Stimulated activated CD8-positive, alpha-beta memory T cell treated with anti-CD3 and anti-CD28 coated beads, Interleukin-12 subunit alpha, Interleukin-12 subunit beta, amount 100 ng/mL, for 1 hour (primary cell): ENCODE data around the gene SNX15.
"Not testable (repeated sequence)": the region's sequence is repeated elsewhere in the genome, so short reads cannot be mapped to it uniquely, and the experiment has no call there.

Source experiments
- DNase-seq: peaks from one replicate; pipeline ENCODE4 v3.0.0-alpha.2; 2020; ENCODE audit warnings: low read depth

Gene SNX15

DNA sequence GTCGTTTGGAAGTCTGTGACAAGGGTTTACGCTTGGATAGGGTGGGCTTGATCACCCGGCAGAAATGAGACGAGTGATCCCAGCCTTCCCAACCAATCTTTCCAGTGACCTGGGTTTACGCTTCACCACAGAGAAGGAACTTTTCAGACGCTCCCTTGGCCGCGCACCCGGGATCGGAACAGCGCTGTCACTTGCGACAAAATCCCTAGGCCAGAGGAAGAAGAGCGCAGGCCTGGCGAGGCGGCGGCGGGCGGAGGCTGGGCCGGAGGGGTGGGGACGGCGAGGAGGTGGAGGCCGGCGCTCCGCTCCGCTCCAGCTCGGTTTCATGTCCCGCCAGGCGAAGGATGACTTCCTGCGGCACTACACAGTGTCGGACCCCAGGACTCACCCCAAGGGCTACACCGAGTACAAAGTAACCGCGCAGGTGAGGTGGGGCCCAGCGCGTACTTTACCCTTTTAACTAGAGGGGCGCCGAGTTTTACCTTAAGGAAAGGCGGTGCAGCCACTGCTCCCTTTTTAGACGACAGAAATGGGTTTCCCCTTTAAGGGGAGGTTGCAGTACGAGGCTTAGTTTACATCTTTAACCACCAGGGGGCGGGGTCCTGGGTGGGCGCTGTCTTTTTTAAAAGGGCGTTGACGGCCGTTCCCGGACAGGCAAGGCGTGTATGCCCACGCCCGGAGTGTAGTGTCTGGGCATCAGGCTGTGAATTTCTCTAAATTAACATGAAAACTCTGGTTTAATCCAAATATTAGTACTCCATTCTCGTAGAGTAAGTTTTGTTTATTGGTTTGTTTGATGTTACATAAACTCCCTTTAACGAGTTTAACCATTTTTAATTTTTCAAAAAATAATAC is at the start of gene SNX15:
Gene SNX15, plus strand, starts transcription at position 227 of the 855 bp plus-strand sequence. Its CDS starts 99 bp downstream, at position 326.
- DNase-seq = peak; percentile 84

- DNase-seq = not testable (repeated sequence)
These were observed 43.9 kb upstream of the SNX15 start for GRCh38 chr11:64983339-64983738.

DNA sequence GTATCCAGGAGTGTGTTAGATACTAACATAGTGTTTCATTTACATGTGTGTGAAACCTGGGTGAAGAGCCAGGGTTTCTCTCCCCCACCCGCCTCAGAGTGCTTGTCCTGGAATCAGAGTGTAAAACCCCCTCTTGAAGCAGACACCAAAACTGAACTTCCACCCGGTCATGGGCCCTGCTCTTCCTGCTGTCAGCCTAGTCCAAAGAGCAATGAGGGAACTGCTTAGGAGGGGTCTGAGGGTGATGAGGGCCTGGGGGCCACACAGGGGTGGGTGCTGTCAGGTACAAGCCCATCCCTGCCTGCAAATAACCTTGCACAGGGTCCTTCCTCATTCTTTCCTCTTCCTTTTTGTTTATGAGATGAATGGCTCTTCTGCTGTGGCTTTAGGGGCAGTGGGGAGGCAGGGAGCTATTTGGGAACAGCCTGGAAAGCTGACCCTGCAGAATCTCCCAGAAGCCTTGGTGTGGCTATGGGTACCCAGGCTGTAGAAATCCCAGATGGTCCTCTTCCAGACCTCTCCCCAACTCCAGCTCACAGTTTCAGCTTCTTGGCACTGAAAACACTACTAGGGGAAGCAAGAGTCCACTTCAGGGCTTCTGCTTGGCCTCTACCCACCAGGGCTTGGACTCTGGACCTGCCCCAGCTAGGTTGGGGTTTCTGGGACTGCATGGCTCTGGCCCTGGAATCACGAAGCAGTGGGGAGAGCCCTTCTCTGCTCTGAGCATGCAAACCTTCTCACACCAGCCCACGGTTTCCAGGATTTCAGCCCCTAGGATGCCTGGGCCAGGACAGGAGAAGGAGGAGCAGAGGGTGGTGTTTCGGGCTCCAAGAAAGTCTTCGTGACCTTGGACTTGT is 39.0 kb upstream of the SNX15 start:
- DNase-seq = no peak

- DNase-seq = no peak
These were observed 37.8 kb upstream of the SNX15 start for GRCh38 chr11:64989416-64989815.

GRCh38 chr11:64990222-64990923 is 36.9 kb upstream of the SNX15 start:
- no peak for DNase-seq

- no peak for DNase-seq
These were observed 32.9 kb upstream of the SNX15 start for GRCh38 chr11:64994318-64994717.

DNA sequence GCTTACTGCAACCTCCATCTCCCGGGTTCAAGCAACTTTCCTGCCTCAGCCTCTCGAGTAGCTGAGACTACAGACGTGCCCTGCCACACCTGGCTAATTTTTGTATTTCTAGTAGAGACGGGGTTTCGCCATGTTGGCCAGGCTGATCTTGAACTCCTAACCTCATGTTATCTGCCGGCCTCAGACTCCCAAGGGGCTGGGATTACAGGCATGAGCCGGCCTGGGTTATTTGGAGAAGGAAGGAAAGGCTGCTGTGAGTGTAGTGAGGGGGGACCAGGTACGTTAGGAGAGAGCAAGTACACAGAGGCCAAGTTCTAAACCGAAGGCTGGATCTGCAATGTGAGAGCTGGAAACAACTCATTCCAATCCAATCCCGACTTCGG is 30.9 kb upstream of the SNX15 start:
- DNase-seq = no peak

DNA sequence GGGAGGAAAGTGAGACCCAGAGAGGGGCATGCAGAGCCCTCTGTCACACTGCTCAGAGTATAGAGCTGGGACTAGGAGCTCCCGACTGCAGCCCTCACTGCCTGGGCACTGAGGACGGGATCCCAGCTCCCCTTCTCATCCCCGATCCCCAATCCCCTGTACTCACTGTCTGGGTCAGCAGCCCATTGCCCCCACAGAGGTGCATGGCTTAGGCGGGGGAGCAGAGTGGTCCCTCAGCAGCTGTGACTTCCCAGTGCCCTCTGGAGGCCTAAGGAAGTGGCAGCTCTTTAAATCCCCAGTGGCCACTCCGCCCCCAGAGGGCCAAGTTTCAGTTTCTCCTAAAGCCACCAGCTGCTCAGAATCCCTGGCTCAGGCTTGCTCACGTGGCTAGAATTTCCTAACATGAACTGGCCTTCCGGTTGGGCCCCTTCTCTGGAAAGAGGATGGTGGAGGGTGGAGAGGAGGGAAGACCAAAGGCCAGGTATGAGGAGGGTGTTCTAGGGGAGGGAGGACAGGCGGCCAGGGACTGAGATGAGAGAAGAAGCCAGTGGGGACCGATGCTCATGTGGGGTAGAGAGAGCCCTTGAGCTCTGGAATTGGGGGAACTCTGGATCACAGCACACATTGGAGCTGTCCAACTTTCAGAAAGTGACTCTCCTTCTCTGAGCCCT is 30.4 kb upstream of the SNX15 start, which contains the start of gene BATF2:
Gene BATF2, minus strand, starts transcription at position 262 of the 671 bp plus-strand sequence. Its CDS starts 57 bp downstream, at position 205.
- DNase-seq = no peak

GRCh38 chr11:64998141-64998540 is 29.1 kb upstream of the SNX15 start:
- DNase-seq = no peak

DNA sequence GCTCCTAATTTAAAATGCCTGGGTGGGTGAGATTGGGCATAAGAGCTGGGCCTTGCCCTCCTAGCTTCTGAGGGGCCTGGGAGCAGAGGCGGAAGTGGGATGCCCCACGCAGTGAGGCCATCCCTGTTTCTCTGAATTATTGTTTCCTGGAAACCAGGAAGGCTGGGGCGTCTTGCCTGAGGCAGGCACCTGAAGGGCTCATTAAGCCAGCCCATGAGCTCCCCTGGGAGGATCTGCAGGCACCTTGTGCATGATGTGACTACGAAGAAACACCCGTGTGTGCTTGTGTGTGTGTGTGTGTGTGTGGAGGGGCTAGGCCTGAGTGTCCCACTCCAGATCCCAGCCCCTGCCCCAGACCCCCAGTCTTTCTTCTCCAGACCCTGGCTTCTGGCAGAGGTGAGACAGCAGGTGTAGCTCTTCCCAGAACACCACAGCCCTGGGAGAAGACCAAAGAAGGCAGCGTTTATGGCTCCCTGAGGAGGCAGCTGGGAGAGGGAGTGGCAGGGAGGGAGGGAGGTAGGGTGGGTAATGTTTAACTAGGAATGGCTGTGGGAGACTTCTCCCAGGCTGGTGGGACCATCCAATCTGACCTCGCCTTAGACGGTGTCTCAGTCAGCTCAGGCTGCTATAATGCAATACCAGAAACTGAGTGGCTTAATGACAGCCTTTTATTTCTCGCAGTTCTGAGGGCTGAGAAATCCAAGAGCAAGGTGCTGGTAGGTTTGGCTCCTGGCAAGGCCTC is 28.4 kb upstream of the SNX15 start:
- no peak for DNase-seq

- DNase-seq = no peak
These were observed 27.8 kb upstream of the SNX15 start for GRCh38 chr11:64999478-64999877.

- DNase-seq = no peak
These were observed 24.5 kb upstream of the SNX15 start for GRCh38 chr11:65002706-65003105.

DNA sequence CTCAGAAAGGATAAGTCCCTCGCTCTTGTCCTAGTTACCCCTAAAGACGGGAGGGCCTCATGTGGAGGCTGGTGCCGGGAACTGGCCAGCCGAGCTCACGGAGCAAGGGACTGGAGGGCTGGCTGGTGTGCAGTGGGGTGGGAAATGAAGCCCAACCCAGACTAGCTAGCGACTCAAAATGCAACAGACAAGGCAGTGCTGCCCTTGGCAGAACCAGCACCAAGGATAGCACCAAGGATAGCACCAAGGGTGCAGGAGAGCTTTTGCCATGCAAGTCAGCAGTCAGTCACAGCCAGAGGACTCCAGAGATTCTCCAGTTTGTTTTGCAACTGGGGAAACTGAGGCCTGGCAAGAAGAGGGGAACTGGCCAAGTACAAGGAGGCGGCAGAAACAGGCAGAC is 24.0 kb upstream of the SNX15 start:
- DNase-seq = no peak

- DNase-seq = not testable (repeated sequence)
These were observed 23.3 kb upstream of the SNX15 start for GRCh38 chr11:65003968-65004367.

GRCh38 chr11:65008016-65008415 is 19.2 kb upstream of the SNX15 start:
- no peak for DNase-seq

DNA sequence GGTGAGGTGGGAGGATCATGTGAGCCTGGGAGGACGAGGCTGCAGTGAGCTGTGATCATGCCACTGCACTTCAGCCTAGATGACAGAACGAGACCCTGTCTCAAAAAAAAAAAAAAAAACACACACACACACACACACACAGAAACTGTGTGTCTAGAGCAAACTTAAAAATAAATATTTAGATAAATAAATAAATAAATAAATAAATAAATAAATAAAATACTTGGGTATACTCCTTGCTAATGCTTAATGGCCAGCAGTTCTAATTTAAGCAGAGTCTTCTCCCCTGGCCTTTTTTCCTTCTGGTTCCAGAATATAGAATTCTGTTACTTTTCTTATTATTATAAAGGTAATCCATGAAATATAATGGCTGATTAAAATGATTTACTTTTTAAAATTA is 18.4 kb upstream of the SNX15 start:
- DNase-seq = no peak

GRCh38 chr11:65013130-65013887 is 13.9 kb upstream of the SNX15 start:
- DNase-seq = peak; percentile 83

GRCh38 chr11:65013888-65014725 is 13.1 kb upstream of the SNX15 start, which contains the start of gene ARL2:
Gene ARL2 (plus strand): TSS chr11:65014160. CDS start chr11:65014208, 48 bp downstream.
- peak; percentile 73 for DNase-seq

- no peak for DNase-seq
These were observed 12.5 kb upstream of the SNX15 start for GRCh38 chr11:65014726-65015227.
